ENCODE results near the gene ALG14.

GRCh38 chr1:95089650-95090287, 17.0 kb upstream of the ALG14 start:
- TF ChIP-seq CTCF (IDR thresholded peaks at IDR 0.05) = no peak
- no peak for TF ChIP-seq POLR2A (IDR thresholded peaks at IDR 0.05)

Data from thyroid gland (tissue), 4 donors.